Stimulated activated CD8-positive, alpha-beta memory T cell treated with anti-CD3 and anti-CD28 coated beads, Interleukin-12 subunit alpha, Interleukin-12 subunit beta, amount 100 ng/mL, for 24 hours (primary cell): ENCODE measurements around the gene TLE4.

Experiments
- DNase-seq: peaks from one replicate; pipeline ENCODE4 v3.0.0-alpha.2; 2020; ENCODE audit errors: extremely low read depth

Gene TLE4

DNA sequence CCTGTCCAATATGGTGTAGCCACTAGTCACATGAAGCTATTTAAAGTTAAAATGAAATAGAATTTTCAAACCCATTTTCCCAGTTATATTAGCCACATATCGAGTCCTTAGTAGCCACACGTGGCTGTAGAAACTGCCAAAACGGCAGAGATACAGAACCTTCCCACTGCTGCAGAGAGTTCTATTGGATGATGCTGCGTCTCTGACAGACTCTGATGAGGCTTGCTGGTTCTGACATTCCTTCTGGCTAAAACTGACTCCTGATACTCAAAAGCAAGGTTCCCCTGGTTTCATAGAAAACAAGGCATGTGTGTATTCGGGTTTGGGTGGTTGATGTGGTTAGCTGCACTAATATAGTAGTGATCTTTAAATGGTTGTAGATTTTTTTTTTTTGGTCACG, 91.5 kb downstream of the TLE4 start:
- DNase-seq = no peak

DNA sequence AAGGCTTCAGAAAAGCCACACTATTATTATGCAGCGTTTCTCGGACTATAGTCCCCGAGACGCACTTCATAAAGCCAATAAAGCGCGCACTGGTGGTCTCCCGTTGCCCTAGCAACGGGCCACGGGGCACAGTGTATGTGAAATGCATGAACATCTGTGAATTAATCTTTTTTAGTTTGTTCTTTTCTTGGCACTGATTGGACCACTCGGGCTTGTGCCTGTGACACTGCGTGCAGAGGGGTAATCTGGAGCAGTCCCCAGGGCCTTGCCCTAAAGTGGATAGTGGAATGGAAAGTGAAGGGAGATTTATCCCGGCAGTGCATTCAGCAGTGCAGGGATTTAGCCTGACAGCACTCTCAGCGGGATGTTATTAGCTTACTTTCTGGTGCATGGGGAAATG, 92.1 kb downstream of the TLE4 start:
- no peak for DNase-seq

DNA sequence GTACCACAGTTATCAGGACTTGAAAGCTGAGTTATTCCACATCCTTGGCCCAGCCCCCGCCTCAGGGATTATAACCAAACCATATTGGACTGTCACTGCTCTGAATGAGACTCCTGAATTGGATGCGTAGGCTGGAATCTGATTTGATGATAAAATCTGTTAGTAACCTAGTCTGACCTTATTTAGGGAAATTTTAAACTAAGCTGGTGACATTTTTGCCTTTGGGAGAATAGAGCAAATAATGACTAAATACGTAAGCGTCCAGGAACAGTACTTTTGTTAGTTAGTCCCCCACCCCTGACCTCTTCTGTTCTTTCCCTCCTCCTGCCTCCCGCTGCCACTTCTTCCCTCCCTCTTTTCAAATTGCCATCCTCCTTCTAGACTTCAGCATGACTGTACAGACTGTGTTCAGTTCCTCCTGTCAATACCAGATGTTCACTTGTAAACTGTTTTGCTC, 92.6 kb downstream of the TLE4 start:
- DNase-seq = no peak

DNA sequence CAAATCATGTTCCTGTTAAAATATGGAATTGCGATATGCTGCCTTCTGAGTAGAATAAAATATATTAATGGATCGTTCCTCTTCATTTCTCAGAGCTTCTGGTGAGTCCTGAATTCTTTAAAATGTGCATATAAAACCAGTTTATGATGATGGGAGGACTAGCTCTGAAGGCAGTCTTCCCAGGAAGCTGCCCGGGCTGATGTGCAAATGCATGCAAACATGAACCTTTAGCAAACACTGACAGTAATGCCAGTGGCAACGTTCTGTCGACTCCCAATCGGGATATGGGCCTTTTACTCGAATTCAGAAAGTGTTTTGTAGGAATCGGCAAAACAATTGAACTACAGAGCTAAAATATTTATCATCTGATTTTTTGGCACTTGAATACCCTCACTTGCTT, 93.6 kb downstream of the TLE4 start:
- no peak for DNase-seq

DNA sequence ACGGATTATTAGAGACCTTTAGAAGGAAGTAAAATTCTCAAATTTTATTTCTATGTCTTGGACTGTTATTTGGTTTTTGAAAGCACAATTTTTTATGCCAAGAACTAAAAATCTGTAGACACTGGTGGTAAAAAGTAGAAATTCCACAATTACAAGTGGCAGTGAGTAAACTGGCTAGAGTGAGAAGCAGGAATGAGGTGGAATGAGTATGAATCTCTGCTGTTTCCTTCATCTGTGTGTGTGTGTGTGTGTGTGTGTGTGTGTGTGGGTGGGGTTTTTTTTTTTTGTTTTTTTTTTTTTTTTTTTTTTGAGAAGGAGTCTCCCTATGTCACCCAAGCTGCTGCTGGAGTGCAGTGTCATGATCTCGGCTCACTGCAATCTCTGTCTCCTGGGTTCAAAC, 94.2 kb downstream of the TLE4 start:
- DNase-seq = no peak

DNA sequence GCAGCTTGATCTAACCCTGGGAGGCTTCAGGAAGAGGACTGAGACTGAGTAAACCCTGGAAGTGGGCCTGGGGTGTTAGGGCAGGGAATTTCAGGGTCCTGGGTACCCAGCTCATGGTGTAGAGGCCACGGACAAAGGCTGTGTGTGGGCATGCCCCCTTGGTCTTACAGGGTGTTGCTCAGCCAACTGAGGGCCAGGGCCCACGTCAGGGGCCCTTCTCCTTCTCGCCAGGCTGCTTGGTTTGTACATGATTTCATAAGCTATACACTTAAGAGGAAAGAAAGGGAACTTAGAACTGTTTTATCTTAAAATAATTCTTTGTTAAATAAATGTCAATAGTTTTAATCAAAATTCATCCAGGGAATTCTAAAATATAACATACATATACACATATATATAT, 95.4 kb downstream of the TLE4 start:
- DNase-seq = no peak

DNA sequence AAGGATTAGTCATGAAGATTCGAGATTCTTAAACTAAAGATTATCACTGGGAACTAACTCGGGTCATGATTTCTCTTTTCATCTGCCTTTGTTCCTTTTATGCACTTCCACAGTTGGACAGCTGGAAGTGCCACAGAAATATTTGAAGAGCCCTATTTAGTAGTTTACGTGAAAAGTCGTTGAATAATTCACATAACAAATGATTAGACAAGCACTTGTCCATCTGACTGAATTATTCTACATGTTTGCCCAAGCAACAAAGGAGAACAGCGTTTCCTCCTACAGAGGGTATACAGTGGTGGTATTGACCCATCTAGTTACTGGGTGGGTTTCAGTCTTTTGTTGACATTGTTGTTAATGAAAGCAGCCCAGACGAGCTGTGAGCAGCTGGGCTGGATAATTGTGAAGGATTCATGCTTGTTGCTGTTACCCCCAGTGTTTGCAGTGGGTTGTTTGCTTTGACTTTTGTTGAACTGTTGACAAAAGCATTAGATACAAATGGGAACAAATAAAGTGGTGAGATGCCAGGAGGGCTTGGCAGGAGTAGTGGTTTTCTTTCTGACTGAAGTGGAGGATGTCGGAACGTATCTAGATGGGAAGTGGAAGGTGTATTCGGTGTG, 96.2 kb downstream of the TLE4 start:
- no peak for DNase-seq

DNA sequence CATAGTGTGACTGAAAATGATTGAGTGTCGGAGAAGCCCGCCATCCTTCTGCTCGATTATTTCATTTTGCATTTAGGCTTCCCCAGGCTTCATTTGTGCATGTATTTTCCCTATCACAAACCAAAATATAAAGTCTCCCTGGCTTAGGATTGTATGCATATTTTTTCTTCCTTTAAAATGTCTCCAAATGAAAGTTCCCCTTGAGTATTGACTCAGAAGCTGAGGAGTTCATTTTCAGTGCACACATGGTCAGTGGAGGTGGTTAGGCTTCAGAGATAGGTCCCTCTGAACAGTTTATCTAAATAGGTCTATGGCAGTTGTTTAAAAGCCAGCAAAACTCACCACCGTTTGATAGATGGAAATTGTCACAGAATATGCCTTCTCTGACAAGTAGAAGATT, 97.2 kb downstream of the TLE4 start:
- no peak for DNase-seq

DNA sequence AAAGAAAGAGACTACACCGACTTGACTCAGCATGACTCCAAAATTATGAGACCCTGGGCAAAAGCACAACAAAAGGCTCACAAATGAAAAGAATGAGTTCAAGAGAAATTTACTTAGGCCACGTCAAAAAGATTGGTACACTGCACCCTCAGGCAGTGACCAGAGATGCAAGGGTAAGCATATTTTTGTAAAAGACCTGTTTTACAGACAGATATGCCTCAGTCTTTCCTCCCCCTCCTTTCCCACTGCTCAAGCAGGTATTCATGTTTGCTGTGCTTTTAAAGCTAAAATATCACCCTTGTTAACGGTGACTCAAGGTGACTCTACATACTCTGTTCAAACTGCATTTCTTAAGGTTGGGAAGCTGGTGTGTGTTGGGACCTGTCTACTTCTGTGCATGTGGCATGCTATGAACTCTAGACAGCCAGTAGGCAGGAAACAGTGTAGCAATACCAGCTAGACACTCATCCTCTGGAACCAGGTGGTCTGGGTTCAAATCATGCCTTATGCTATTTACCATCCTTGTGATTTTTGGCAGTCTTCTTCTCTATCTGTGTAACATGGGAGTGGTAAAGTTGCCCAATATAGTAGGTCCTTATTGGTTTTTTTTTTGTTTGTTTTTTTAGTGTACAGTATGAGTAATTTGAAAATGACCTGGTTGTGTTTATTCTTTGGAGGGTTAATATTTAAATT, 98.7 kb downstream of the TLE4 start:
- DNase-seq = no peak

DNA sequence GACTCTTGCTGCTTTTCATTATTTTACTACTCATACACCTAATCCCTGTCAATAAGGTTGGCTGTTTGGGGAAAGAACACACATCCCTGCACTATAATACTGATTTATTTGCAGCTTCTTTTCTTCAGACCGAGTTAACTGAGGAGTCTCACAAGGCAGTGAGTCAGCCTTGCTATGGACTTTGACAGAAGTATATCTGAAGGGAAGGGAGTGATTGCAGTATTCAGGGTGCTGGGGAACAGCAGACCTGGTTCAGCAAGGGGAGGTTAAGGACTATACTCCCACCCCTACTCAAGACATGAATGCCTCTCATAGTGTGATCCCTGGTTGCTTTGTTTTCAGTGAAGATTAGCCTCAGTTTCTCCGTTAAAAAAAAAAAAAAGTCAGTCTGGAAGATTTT, 99.8 kb downstream of the TLE4 start:
- DNase-seq = no peak

DNA sequence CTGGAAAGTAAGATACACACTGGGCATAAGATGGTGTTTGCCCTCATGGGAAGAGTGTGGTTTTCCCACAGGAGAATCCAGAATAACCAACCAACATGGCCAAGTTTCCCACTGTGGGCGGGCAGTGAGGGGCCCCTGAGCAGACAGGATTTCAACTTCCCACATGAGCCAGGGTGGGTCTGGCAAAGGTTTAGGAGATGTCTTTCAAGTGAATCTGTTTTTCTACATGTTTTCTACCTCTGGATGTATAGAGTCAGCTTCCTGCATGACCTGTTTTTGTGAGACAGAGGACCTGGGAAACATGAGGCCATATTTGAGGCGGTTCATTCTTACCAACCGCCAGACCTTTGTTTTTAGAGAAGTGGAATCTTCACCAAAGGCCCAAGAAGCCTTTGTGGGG, 100.5 kb downstream of the TLE4 start:
- no peak for DNase-seq

DNA sequence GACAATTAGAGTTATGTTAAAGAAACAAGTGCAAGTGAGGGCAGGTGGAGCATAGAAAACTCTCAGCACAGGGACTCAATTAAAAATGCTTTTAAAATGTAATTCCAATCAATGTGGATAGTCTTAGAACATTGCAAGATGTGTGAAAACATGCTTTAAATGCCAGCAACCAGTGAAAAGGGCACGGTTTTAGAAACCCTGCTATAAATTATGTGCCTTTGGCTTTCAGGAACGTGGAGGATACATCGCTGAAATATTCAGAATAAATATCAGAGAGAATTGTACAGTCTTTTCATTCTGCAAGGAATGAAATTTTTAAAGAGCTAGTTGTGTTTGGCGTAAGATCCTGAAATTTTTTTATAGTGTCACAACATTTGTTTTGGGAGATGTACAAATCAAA, 101.1 kb downstream of the TLE4 start:
- no peak for DNase-seq

DNA sequence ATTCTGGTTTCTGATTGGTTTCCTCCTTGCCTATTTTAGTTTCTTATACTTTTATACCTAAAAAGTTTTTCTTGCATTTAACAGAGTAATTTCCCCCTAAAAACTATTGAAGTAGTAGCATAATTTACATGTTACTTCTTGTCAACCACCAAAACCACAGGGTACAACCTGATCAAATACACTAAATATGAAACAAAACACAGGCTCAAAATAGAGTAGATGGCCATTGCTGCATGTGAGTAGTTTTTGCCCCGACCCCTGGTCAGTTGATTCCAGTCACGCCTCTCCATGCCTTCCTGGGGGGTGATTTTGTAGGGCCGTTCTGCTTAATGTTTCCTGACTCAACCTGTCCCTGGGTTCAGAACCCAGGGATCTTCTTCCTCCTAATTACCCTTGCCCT, 101.8 kb downstream of the TLE4 start:
- no peak for DNase-seq

DNA sequence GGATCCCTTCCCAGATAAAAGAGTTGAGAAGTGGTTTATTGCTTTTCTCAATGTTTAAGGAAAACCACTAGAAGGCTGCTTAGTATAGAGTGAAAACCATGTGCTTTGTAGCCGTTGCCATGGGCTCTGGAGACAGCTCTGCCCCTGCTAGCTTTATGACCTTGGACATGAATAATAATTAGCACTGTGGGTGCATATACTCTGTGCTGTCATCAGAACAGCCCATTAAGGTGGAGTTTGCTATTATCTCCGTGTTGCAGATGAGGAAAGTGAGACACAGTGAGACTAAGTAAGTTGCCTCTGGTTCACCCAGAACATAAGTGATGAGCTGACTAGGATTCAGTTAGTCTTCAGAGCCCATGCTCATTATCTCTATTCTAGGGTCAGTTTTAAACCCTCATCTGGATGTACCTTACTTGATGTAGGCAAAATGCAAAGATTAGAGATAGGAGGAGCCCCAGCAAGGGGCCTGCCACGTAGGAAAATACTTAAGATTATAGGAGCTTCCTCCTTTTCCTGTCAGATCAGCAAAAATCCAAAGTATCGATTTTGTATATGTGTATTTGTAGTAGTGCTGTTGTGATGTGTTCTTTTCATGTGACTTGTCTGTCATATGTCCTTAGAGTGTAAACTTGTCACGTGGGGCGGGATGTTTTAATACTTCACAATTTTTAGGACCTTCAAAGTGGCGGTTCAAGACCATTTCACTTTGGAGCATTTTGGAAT, 102.5 kb downstream of the TLE4 start:
- DNase-seq = no peak

DNA sequence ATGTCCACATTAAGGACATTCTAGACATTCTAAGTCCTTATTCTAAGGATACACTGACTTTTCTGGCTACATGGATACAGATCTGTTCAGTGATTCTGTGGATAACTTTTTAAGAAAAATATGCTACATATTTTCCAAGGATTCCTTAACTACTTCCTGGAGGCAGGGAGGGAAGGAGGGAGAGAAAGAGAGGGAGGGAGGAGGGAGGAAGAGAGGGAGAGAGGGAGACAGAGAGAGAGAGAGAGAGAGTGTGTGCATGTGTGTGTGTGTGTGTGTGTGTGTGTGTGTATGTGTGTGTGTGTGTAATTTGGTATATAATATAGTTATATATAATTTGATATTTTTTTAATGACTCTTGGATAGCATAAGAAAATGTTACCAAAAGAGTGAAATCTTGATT, 109.8 kb downstream of the TLE4 start:
- no peak for DNase-seq

DNA sequence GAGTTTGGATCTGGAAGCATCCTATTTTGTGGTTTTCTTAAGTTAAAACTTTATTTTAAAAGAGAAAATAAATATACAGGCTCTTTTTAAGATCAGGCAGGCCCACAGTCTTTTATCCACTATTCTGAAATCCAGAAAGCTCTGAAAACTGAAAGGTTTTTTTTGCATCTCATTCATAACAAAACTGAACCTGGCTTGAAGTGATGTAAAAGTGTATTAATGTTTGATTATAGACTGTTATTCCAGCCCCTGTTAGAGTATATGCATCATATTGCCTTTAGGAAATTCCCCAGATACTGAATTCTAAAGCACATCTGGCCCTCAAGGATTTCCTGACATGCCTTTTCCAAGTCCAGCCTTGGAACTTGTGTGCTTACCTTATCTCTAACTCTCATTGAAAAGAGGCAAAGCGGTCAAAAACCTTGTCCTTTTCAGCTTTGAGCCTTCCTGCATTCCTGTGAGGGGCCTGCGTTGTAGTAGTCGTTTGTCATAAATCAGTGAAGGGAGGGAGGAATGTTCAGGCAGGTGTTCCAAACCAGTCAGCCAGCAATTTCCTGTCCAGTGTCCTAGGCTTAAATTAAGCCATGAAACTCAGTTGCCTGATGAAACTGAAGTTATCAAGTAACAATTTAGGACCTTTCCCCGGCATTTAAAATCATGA, 110.4 kb downstream of the TLE4 start:
- no peak for DNase-seq

DNA sequence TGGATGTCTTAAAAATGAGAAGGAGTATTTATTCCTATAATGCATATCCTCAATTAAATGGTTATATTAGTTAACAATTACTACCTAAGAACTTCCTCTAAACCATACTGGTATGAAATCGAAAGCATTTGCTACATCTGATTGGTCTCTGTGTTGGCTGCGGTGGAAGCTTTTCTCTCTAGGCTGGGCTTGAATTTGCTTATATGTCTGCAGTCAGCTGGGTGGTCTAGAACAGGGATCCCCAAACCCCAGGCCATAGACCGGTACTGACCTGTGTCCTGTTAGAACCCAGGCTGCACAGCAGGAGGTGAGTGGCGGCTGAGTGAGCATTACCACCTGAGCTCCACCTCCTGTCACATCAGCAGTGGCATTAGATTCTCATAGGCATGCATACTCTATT, 112.3 kb downstream of the TLE4 start:
- no peak for DNase-seq

DNA sequence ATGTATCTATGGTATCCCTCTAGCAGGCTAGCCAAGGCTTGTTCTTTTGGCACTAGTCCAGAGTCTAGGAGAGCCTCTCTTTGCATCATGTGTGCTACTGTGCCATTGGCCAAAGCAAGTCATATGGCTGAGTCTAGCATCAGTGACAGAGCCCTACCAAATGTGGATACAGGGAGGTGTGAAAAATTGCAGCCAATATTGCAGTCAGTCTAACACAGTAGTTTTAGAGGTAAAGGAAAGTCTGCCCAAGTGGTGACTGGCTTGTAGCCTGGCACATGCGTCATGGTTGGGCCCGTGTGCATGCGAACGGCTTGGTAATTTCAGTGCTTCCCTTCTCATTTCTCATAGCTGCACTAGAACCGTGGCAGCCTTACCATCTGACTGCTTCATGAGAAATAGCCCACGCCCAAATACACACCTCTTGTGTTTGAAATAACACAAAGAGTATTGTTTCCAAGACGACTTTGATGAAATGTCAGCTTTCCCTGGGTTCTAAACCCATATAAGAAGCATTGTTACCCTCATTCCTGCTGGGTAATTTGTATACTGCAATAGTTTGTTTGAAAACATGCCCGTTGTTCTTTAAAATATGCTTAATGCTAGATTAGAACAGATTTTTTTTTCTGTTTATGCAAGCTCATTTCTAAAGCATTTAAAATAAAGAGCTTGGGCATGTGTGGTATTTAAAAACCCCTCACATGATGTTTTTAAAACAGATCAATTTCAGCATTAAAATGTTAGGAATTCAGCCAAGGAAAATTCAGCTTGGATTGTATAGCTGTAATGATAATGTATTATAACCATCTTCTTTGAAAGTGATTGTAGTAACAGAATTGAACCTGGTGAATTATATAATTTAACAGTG, 113.2 kb downstream of the TLE4 start:
- no peak for DNase-seq

DNA sequence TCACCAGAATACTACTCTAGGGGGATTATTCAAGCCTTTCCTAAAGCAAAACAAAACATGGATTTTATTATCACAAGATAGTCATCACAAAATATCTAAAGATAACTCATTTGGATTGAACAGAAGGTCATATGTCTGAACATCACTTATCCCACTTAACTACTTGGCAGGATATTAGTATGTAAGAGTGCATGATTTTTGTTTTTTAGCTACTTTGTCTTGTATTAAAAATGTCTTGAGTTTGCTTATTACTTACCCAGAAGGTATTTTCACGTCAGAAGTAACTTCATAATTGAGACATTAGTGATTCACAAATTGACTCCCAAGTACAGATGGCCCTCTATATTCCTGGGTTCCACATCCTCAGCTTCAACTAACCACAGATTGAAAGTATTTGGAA, 113.8 kb downstream of the TLE4 start:
- DNase-seq = no peak

DNA sequence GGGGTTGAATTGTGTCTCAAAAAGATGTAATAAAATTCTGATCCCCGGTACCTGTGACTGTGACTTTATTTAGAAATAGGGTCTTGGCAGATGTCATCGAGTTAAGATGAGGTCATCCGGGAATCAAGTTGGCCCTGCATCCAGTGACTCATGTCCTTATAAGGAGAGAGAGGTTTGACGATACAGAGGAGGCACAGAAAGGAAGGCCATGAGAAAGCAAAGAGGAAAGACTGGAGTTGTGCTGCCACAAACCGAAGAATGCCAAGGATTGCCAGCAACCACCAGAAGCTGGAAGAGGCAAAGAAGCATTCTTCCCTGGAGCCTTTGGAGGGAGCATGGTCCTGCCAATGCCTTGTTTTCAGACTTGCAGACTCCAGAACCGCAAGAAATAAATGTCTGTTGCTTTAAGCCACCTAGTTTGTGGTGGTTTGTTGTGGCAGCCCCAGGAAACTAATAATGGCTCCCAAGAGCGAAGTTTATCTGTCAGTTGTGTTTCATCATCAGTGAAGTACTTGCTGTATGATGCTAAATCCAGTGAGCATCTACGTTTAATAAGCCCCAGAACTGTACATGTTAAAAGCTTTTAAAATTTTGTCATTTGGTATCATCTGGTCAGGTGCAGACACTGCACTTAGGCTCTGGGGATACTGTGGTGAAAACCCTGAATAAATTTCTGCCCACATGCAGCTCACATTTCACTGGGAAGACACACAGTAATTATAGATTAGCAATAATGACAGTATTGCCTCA, 114.8 kb downstream of the TLE4 start:
- no peak for DNase-seq

DNA sequence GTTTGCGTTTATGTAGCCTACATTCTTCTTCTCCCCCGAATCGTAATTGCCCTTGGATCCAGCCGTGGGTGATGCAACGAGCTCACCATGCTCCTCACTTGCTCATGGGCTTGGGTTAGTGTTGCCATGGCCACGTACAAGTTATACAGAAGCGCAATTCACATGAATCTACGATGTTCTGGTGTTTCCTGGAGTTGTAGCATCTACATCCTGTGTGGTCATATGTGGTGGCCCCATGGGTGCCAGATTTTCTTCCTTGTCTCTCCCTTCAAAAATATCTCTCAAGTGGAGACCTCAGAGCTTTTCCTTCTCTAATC, 115.3 kb downstream of the TLE4 start:
- no peak for DNase-seq
